HG03135 (cell line): ENCODE results near the gene SAMD5.

ENCODE experiments used
- ATAC-seq: cut with Tn5 transposase; IDR thresholded peaks from one replicate; pipeline ENCODE4 v1.9.1; 2021; ENCODE audit warnings: mild to moderate bottlenecking, moderate library complexity; ENCODE audit not compliant: unreplicated experiment

The SAMD5 gene

GRCh38 chr6:147617366-147617765 lies 108.9 kb downstream of the SAMD5 start:
- no peak for ATAC-seq

- ATAC-seq, result no peak
These were observed 110.0 kb downstream of the SAMD5 start for GRCh38 chr6:147618457-147618856.

- ATAC-seq, result no peak
These were observed 110.4 kb downstream of the SAMD5 start for GRCh38 chr6:147618927-147619326.
